K562 (cell line): ENCODE data around the gene SLC5A4. TPM values are rescaled to one million over a fixed set of nuclear protein-coding genes. Genes with fewer than 3 reads are reported as not detected.

Experiments
- polyA plus RNA-seq, 8 experiments: library from polyadenylated mRNA; depleted of rRNA in 4 of 8; stranded (reverse) in 5 of 8; unstranded in 3 of 8; fragments of >200 nt; fragmentation: Nextera tagmentation in 2 of 8; fragmentation: Illumina TruSeq in 1 of 8; extraction: Ambion mirVana in 2 of 8; extraction: Trizol in 1 of 8; gene quantifications; 2 replicates each; pipeline versions ENCODE4 v1.2.1 to v1.2.3, GENCODE V29; 2011 to 2014; ENCODE audit warnings: inconsistent platforms in 1 of 8, missing spikeins in 1 of 8
- small RNA-seq: library from RNA; depleted of rRNA; stranded (forward); fragments of <200 nt; gene quantifications from one replicate; pipeline ENCODE3, GENCODE V24; 2014
- total RNA-seq, 7 experiments: library from RNA; depleted of rRNA in 6 of 7; stranded (reverse); fragments of >200 nt in 6 of 7; fragmentation: Illumina TruSeq in 2 of 7; extraction: Trizol in 2 of 7; gene quantifications; 2 replicates each; pipeline versions ENCODE4 v1.2.1 to v1.2.3, GENCODE V29; 2011 to 2021; ENCODE audit warnings: low replicate concordance in 1 of 7
- TF ChIP-seq, protein P1 (sequence below): fragments of 250-450 bp; sonication (Bioruptor Pico); IDR thresholded peaks from 2 replicates; pipeline ENCODE4 v1.5.0; 2021

Gene SLC5A4
- total and polyA plus RNA-seq, 9 of the 15 experiments (the other 6 are each of a cell fraction or from before 2014, with no cell fraction given) = not detected

DNA sequence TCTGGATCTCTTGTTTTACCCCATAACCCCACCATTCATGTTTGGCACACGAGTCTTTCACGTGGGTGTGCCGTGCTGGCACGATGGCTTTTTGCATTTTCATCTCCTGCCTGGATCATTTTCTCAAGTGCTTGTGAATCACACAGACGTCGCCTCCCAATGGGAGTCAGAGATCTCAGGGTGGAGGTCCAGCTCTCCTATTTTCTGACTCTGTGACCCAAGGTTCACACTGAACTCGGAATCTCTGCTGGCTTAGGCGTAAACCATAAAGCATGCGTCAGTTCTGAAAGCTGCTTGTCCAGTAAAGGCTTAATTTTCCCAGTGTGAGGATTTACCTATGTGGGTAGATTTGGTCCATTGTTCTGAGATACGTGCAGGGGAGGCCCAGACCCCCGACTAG, 80.0 kb downstream of the SLC5A4 start (continued):
- TF ChIP-seq, protein P1, sequence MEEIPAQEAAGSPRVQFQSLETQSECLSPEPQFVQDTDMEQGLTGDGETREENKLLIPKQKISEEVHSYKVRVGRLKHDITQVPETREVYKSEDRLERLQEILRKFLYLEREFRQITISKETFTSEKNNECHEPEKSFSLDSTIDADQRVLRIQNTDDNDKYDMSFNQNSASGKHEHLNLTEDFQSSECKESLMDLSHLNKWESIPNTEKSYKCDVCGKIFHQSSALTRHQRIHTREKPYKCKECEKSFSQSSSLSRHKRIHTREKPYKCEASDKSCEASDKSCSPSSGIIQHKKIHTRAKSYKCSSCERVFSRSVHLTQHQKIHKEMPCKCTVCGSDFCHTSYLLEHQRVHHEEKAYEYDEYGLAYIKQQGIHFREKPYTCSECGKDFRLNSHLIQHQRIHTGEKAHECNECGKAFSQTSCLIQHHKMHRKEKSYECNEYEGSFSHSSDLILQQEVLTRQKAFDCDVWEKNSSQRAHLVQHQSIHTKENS (CRISPR knock-in tag) = no peak

Small RNA genes lying within 50 kb of the gene (small RNA-seq; reads per million reads assigned to genes)
- gene RF02171 = not detected

Other genes with a start within 250 kb of the SLC5A4 start
- gene SLC5A1, start 212.1 kb downstream of the SLC5A4 start, total RNA-seq (2014; rRNA removed) = not detected in 2 replicates
- gene SLC5A1, start 212.1 kb downstream of the SLC5A4 start, total RNA-seq (2014; rRNA removed; fragmentation: Illumina TruSeq; extraction: Trizol) = not detected in 2 replicates
- gene SLC5A1, start 212.1 kb downstream of the SLC5A4 start, total RNA-seq (2015; rRNA removed; fragmentation: Illumina TruSeq; extraction: Trizol) = not detected in 2 replicates
- gene SLC5A1, start 212.1 kb downstream of the SLC5A4 start, total RNA-seq (2021) = not detected in 2 replicates
- not detected in 2 replicates for gene SLC5A1, start 212.1 kb downstream of the SLC5A4 start, polyA plus RNA-seq (2011; rRNA removed)
- gene SLC5A1, start 212.1 kb downstream of the SLC5A4 start, polyA plus RNA-seq (2014; fragmentation: Illumina TruSeq; extraction: Trizol) = not detected in 2 replicates
- not detected for gene SLC5A1, start 212.1 kb downstream of the SLC5A4 start, polyA plus RNA-seq (2014; fragmentation: Nextera tagmentation; extraction: Ambion mirVana)
- gene SLC5A1, start 212.1 kb downstream of the SLC5A4 start, polyA plus RNA-seq (2014; rRNA removed) = not detected in 2 replicates
- not detected in 2 replicates for gene C22orf42, start 96.0 kb downstream of the SLC5A4 start, total RNA-seq (2014; rRNA removed)
- gene C22orf42, start 96.0 kb downstream of the SLC5A4 start, total RNA-seq (2014; rRNA removed; fragmentation: Illumina TruSeq; extraction: Trizol) = not detected in 2 replicates
- gene C22orf42, start 96.0 kb downstream of the SLC5A4 start, total RNA-seq (2015; rRNA removed; fragmentation: Illumina TruSeq; extraction: Trizol) = not detected in 2 replicates
- not detected in 2 replicates for gene C22orf42, start 96.0 kb downstream of the SLC5A4 start, total RNA-seq (2021)
- not detected in 2 replicates for gene C22orf42, start 96.0 kb downstream of the SLC5A4 start, polyA plus RNA-seq (2011; rRNA removed)
- gene C22orf42, start 96.0 kb downstream of the SLC5A4 start, polyA plus RNA-seq (2014; fragmentation: Illumina TruSeq; extraction: Trizol) = not detected in 2 replicates
- gene C22orf42, start 96.0 kb downstream of the SLC5A4 start, polyA plus RNA-seq (2014; fragmentation: Nextera tagmentation; extraction: Ambion mirVana) = not detected
- gene C22orf42, start 96.0 kb downstream of the SLC5A4 start, polyA plus RNA-seq (2014; rRNA removed) = not detected in 2 replicates
- not detected in 2 replicates for gene RFPL2, start 50.3 kb downstream of the SLC5A4 start, total RNA-seq (2014; rRNA removed)
- gene RFPL2, start 50.3 kb downstream of the SLC5A4 start, total RNA-seq (2014; rRNA removed; fragmentation: Illumina TruSeq; extraction: Trizol) = not detected in 2 replicates
- not detected in 2 replicates for gene RFPL2, start 50.3 kb downstream of the SLC5A4 start, total RNA-seq (2015; rRNA removed; fragmentation: Illumina TruSeq; extraction: Trizol)
- gene RFPL2, start 50.3 kb downstream of the SLC5A4 start, total RNA-seq (2021) = not detected in 2 replicates
- gene RFPL2, start 50.3 kb downstream of the SLC5A4 start, polyA plus RNA-seq (2011; rRNA removed) = not detected in 2 replicates
- gene RFPL2, start 50.3 kb downstream of the SLC5A4 start, polyA plus RNA-seq (2014; fragmentation: Illumina TruSeq; extraction: Trizol) = not detected in 2 replicates
- gene RFPL2, start 50.3 kb downstream of the SLC5A4 start, polyA plus RNA-seq (2014; fragmentation: Nextera tagmentation; extraction: Ambion mirVana) = not detected
- not detected in 2 replicates for gene RFPL2, start 50.3 kb downstream of the SLC5A4 start, polyA plus RNA-seq (2014; rRNA removed)
- gene RFPL3, start 102.5 kb upstream of the SLC5A4 start, total RNA-seq (2014; rRNA removed) = not detected in 2 replicates
- not detected in 2 replicates for gene RFPL3, start 102.5 kb upstream of the SLC5A4 start, total RNA-seq (2014; rRNA removed; fragmentation: Illumina TruSeq; extraction: Trizol)
- not detected in 2 replicates for gene RFPL3, start 102.5 kb upstream of the SLC5A4 start, total RNA-seq (2015; rRNA removed; fragmentation: Illumina TruSeq; extraction: Trizol)
- not detected in 2 replicates for gene RFPL3, start 102.5 kb upstream of the SLC5A4 start, total RNA-seq (2021)
- gene RFPL3, start 102.5 kb upstream of the SLC5A4 start, polyA plus RNA-seq (2011; rRNA removed) = not detected in 2 replicates
- not detected in 2 replicates for gene RFPL3, start 102.5 kb upstream of the SLC5A4 start, polyA plus RNA-seq (2014; fragmentation: Illumina TruSeq; extraction: Trizol)
- not detected for gene RFPL3, start 102.5 kb upstream of the SLC5A4 start, polyA plus RNA-seq (2014; fragmentation: Nextera tagmentation; extraction: Ambion mirVana)
- not detected in 2 replicates for gene RFPL3, start 102.5 kb upstream of the SLC5A4 start, polyA plus RNA-seq (2014; rRNA removed)
- gene RTCB, start 156.9 kb upstream of the SLC5A4 start, total RNA-seq (2014; rRNA removed) = 74.7 and 85.7 TPM in 2 replicates
- 99.3 and 105 TPM in 2 replicates for gene RTCB, start 156.9 kb upstream of the SLC5A4 start, total RNA-seq (2014; rRNA removed; fragmentation: Illumina TruSeq; extraction: Trizol)
- 81.9 and 85.4 TPM in 2 replicates for gene RTCB, start 156.9 kb upstream of the SLC5A4 start, total RNA-seq (2015; rRNA removed; fragmentation: Illumina TruSeq; extraction: Trizol)
- 80.3 and 81.2 TPM in 2 replicates for gene RTCB, start 156.9 kb upstream of the SLC5A4 start, total RNA-seq (2021)
- gene RTCB, start 156.9 kb upstream of the SLC5A4 start, polyA plus RNA-seq (2011; rRNA removed) = 122 and 146 TPM in 2 replicates
- 92.5 and 94.5 TPM in 2 replicates for gene RTCB, start 156.9 kb upstream of the SLC5A4 start, polyA plus RNA-seq (2014; fragmentation: Illumina TruSeq; extraction: Trizol)
- 100 to 1,000 TPM in 1 of 2 experiments, 10 to 100 TPM in 1; 92.3 to 269 TPM for gene RTCB, start 156.9 kb upstream of the SLC5A4 start, polyA plus RNA-seq (2014; fragmentation: Nextera tagmentation; extraction: Ambion mirVana)
- 81.8 and 89.9 TPM in 2 replicates for gene RTCB, start 156.9 kb upstream of the SLC5A4 start, polyA plus RNA-seq (2014; rRNA removed)
- gene BPIFC, start 209.1 kb upstream of the SLC5A4 start, total RNA-seq (2014; rRNA removed) = not detected in 2 replicates
- gene BPIFC, start 209.1 kb upstream of the SLC5A4 start, total RNA-seq (2014; rRNA removed; fragmentation: Illumina TruSeq; extraction: Trizol) = not detected in 2 replicates
- gene BPIFC, start 209.1 kb upstream of the SLC5A4 start, total RNA-seq (2015; rRNA removed; fragmentation: Illumina TruSeq; extraction: Trizol) = not detected in 2 replicates
- not detected in 2 replicates for gene BPIFC, start 209.1 kb upstream of the SLC5A4 start, total RNA-seq (2021)
- not detected in 2 replicates for gene BPIFC, start 209.1 kb upstream of the SLC5A4 start, polyA plus RNA-seq (2011; rRNA removed)
- gene BPIFC, start 209.1 kb upstream of the SLC5A4 start, polyA plus RNA-seq (2014; fragmentation: Illumina TruSeq; extraction: Trizol) = not detected in 2 replicates
- not detected for gene BPIFC, start 209.1 kb upstream of the SLC5A4 start, polyA plus RNA-seq (2014; fragmentation: Nextera tagmentation; extraction: Ambion mirVana)
- not detected in 2 replicates for gene BPIFC, start 209.1 kb upstream of the SLC5A4 start, polyA plus RNA-seq (2014; rRNA removed)
- 72.5 and 77.3 TPM in 2 replicates for gene FBXO7, start 219.5 kb upstream of the SLC5A4 start, total RNA-seq (2014; rRNA removed)
- gene FBXO7, start 219.5 kb upstream of the SLC5A4 start, total RNA-seq (2014; rRNA removed; fragmentation: Illumina TruSeq; extraction: Trizol) = 114 and 123 TPM in 2 replicates
- gene FBXO7, start 219.5 kb upstream of the SLC5A4 start, total RNA-seq (2015; rRNA removed; fragmentation: Illumina TruSeq; extraction: Trizol) = 103 and 107 TPM in 2 replicates
- 85.2 and 94.0 TPM in 2 replicates for gene FBXO7, start 219.5 kb upstream of the SLC5A4 start, total RNA-seq (2021)
- 162 and 169 TPM in 2 replicates for gene FBXO7, start 219.5 kb upstream of the SLC5A4 start, polyA plus RNA-seq (2011; rRNA removed)
- gene FBXO7, start 219.5 kb upstream of the SLC5A4 start, polyA plus RNA-seq (2014; fragmentation: Illumina TruSeq; extraction: Trizol) = 126 and 146 TPM in 2 replicates
- gene FBXO7, start 219.5 kb upstream of the SLC5A4 start, polyA plus RNA-seq (2014; fragmentation: Nextera tagmentation; extraction: Ambion mirVana) = 10 to 100 TPM; 34.0 to 45.5 TPM
- 82.4 and 89.0 TPM in 2 replicates for gene FBXO7, start 219.5 kb upstream of the SLC5A4 start, polyA plus RNA-seq (2014; rRNA removed)